SU-DHL-6 (cell line): ENCODE data around the gene CLVS2.

Experiments used
- H2AFZ ChIP-seq: fragments of 200-600 bp; sonication (generic); 2 replicates; pipeline ENCODE4 v1.6.1; 2014; ENCODE audit warnings: low read depth, mild to moderate bottlenecking, moderate library complexity, mixed read lengths, antibody characterized with exemption, low read length; ENCODE audit not compliant: severe bottlenecking
- H3F3A ChIP-seq: fragments of 200-600 bp; shearing (Covaris generic); 2 replicates; pipeline ENCODE4 v1.6.0; 2016; ENCODE audit warnings: antibody characterized with exemption, mild to moderate bottlenecking; ENCODE audit not compliant: insufficient read depth
- H3K27ac ChIP-seq: fragments of 200-600 bp; sonication (generic); 2 replicates; pipeline ENCODE4 v1.5.1; 2016; ENCODE audit warnings: low read depth, mild to moderate bottlenecking, low read length, moderate library complexity, mixed read lengths
- H3K27me3 ChIP-seq: fragments of 200-600 bp; sonication (generic), shearing (Covaris generic); 2 replicates; pipeline ENCODE4 v1.6.0; 2014; ENCODE audit warnings: mild to moderate bottlenecking, low read length
- H3K36me3 ChIP-seq: fragments of 200-600 bp; sonication (generic); 2 replicates; pipeline ENCODE4 v1.6.1; 2014; ENCODE audit warnings: mild to moderate bottlenecking, low read length, mixed read lengths
- H3K4me2 ChIP-seq: fragments of 300-600, 200-600 bp; shearing (Covaris generic), sonication (generic); 2 replicates; pipeline ENCODE4 v1.6.0; 2014; ENCODE audit warnings: low read length, low read depth, mild to moderate bottlenecking; ENCODE audit not compliant: poor library complexity, severe bottlenecking
- H3K4me3 ChIP-seq: fragments of 200-600 bp; sonication (generic); 2 replicates; pipeline ENCODE4 v1.5.1; 2014; ENCODE audit warnings: antibody characterized with exemption, low read length, mild to moderate bottlenecking, mixed read lengths; ENCODE audit not compliant: insufficient read depth, poor library complexity, severe bottlenecking
- H3K79me2 ChIP-seq: fragments of 200-600 bp; sonication (generic); 2 replicates; pipeline ENCODE4 v1.6.1; 2014; ENCODE audit warnings: mild to moderate bottlenecking, low read length, moderate library complexity; ENCODE audit not compliant: insufficient read depth
- H3K9ac ChIP-seq: fragments of 200-600 bp; sonication (generic); 2 replicates; pipeline ENCODE4 v1.7.0; 2014; ENCODE audit warnings: mild to moderate bottlenecking, low read length
- H3K9me2 ChIP-seq: fragments of 200-600 bp; sonication (generic); replicated peaks from 2 replicates; pipeline ENCODE4 v1.6.1; 2014; ENCODE audit warnings: low read length; ENCODE audit not compliant: insufficient read depth
- H3K9me3 ChIP-seq: fragments of 200-600 bp; sonication (generic); 2 replicates; pipeline ENCODE4 v1.6.1; 2014; ENCODE audit warnings: low read length, mixed read lengths; ENCODE audit not compliant: insufficient read depth
- H4K20me1 ChIP-seq: fragments of 200-600 bp; sonication (generic); 2 replicates; pipeline ENCODE4 v1.6.1; 2014; ENCODE audit warnings: low read depth, mild to moderate bottlenecking, antibody characterized with exemption, low read length, moderate library complexity, mixed read lengths
- EZH2phosphoT487 ChIP-seq: fragments of 200-600 bp; sonication (generic), shearing (Covaris generic); conservative IDR thresholded peaks from 2 replicates; pipeline ENCODE4 v1.6.1; 2018; ENCODE audit warnings: mild to moderate bottlenecking, antibody characterized with exemption, low read length, moderate library complexity, mixed read lengths
- TF ChIP-seq, protein P1 (sequence below): fragments of 200-600 bp; sonication (generic); IDR thresholded peaks from one replicate; pipeline ENCODE4 v1.5.1; 2017; ENCODE audit warnings: antibody characterized with exemption, mild to moderate bottlenecking, low read length, moderate library complexity; ENCODE audit not compliant: insufficient read depth, poor library complexity, severe bottlenecking

The CLVS2 gene

DNA sequence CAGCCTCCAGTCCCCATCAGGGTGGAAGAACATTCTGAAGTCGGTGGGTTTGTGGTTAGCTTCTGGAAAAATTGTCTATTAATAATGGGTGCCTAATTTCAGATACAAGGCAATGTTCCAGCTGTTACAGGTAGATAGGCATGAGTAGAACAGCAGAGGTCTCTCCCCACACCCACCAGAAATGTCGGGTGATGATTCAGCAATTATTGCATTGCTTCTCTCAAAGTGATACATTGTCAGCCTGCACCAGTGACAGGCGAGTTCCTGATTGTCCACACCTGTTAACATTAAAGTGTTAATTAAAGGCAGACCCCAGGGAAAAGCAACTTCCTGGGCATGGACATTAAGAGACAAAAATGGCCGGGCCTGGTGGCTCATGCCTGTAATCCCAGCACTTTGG, 18.9 kb upstream of the CLVS2 start:
- Histone ChIP-seq H3K27me3 (no peaks in the 10 kb centered on the region), H3K27ac (no peak overlapping the region), H2AFZ (no peak overlapping the region), H3K4me2 (no peak overlapping the region), H3K9me3 (no peaks in the 10 kb centered on the region), H3K9ac (no peak overlapping the region), H3K9me2 (no peaks in the 10 kb centered on the region), H3K36me3 (no peaks in the 10 kb centered on the region), H4K20me1 (no peaks in the 10 kb centered on the region), H3F3A (no peaks in the 10 kb centered on the region), H3K79me2 (no peaks in the 10 kb centered on the region), H3K4me3 (no peak overlapping the region)
- TF ChIP-seq, protein P1, sequence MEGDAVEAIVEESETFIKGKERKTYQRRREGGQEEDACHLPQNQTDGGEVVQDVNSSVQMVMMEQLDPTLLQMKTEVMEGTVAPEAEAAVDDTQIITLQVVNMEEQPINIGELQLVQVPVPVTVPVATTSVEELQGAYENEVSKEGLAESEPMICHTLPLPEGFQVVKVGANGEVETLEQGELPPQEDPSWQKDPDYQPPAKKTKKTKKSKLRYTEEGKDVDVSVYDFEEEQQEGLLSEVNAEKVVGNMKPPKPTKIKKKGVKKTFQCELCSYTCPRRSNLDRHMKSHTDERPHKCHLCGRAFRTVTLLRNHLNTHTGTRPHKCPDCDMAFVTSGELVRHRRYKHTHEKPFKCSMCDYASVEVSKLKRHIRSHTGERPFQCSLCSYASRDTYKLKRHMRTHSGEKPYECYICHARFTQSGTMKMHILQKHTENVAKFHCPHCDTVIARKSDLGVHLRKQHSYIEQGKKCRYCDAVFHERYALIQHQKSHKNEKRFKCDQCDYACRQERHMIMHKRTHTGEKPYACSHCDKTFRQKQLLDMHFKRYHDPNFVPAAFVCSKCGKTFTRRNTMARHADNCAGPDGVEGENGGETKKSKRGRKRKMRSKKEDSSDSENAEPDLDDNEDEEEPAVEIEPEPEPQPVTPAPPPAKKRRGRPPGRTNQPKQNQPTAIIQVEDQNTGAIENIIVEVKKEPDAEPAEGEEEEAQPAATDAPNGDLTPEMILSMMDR, result no peak
- TF ChIP-seq EZH2phosphoT487, result no peak

DNA sequence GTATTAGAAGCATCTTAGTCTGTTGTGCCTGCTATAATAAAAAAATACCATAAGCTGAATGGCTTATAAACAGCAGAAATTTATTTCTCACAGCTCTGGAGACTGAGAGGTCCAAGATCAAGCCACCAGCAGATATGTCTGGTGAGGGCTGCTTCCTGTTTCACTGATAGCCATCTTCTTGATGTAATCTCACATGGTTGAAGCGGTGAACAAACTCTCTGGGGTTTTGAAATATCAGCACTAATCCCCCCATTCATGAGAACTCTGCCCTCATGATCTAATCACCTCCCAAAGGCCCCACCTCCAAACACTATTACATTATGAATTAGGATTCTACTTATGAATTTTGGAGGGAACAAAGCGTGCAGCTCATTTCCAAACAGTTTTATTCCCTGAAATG, 11.6 kb upstream of the CLVS2 start:
- no peak overlapping the region for H3K9ac ChIP-seq
- H3K4me2 ChIP-seq, result no peak overlapping the region
- TF ChIP-seq, protein P1, result no peak
- TF ChIP-seq EZH2phosphoT487, result no peak
- H3K9me3 ChIP-seq, result no peaks in the 10 kb centered on the region
- H3K36me3 ChIP-seq, result no peaks in the 10 kb centered on the region
- H3K9me2 ChIP-seq, result no peaks in the 10 kb centered on the region
- H4K20me1 ChIP-seq, result no peaks in the 10 kb centered on the region
- no peaks in the 10 kb centered on the region for H3K79me2 ChIP-seq
- no peaks in the 10 kb centered on the region for H3F3A ChIP-seq
- H3K4me3 ChIP-seq, result no peak overlapping the region
- H2AFZ ChIP-seq, result no peak overlapping the region
- H3K27ac ChIP-seq, result no peak overlapping the region
- H3K27me3 ChIP-seq, result no peaks in the 10 kb centered on the region

DNA sequence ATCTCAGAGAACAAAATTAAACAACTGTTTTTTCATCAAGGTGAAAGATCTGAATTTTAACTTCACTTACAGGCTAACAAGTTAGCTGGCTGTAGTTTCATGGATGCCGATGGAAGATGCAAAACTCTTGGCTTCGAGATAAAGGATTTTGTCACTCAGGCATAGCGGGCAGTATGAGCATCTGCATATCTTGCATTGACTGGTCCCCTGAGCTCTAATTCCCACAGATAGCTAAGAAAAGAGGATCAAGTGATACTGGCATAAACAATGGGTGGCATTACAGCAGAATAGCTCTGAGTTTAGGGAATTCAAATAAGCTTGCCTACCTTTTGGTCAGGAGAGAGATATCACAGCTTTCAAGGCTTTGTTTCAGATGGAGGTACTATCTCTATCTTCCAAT, 1.8 kb upstream of the CLVS2 start:
- Histone ChIP-seq H3K4me3 (no peak overlapping the region), H4K20me1 (no peaks in the 10 kb centered on the region), H3K9ac (no peak overlapping the region), H3K36me3 (no peaks in the 10 kb centered on the region), H3K4me2 (no peak overlapping the region), H3F3A (no peaks in the 10 kb centered on the region), H3K79me2 (no peaks in the 10 kb centered on the region), H3K9me3 (no peaks in the 10 kb centered on the region), H3K27ac (no peak overlapping the region), H3K9me2 (no peaks in the 10 kb centered on the region), H2AFZ (no peak overlapping the region), H3K27me3 (no peaks in the 10 kb centered on the region)
- TF ChIP-seq, protein P1, result no peak
- TF ChIP-seq EZH2phosphoT487, result no peak
